Fibroblast of peridontal ligament (primary cell): ENCODE results near the gene GSG1L.

Source experiments
- DNase-seq: peaks from one replicate; pipeline ENCODE4 v3.0.0-alpha.2; 2010; ENCODE audit errors: extremely low read depth

GSG1L gene

GRCh38 chr16:27820646-27821345 lies 242.7 kb downstream of the GSG1L start:
- no peak for DNase-seq

- no peak for DNase-seq
Observed at GRCh38 chr16:27819881-27820610, 243.5 kb downstream of the GSG1L start.

- no peak for DNase-seq
Observed at GRCh38 chr16:27819356-27819755, 244.2 kb downstream of the GSG1L start.

- DNase-seq: no peak
Observed at GRCh38 chr16:27818246-27818645, 245.3 kb downstream of the GSG1L start.

- DNase-seq: no peak
Observed at GRCh38 chr16:27817038-27817437, 246.5 kb downstream of the GSG1L start.

- no peak for DNase-seq
Observed at GRCh38 chr16:27816561-27816960, 247.0 kb downstream of the GSG1L start.

- no peak for DNase-seq
Observed at GRCh38 chr16:27813591-27813990, 249.9 kb downstream of the GSG1L start.

- no peak for DNase-seq
Observed at GRCh38 chr16:27811881-27812280, 251.6 kb downstream of the GSG1L start.

- DNase-seq: no peak
Observed at GRCh38 chr16:27806986-27807385, 256.5 kb downstream of the GSG1L start.

- DNase-seq: no peak
Observed at GRCh38 chr16:27806388-27806787, 257.1 kb downstream of the GSG1L start.

GRCh38 chr16:27805828-27806351 lies 257.6 kb downstream of the GSG1L start:
- DNase-seq: no peak

GRCh38 chr16:27803775-27804549 lies 259.6 kb downstream of the GSG1L start:
- DNase-seq: no peak

- DNase-seq: no peak
Observed at GRCh38 chr16:27802664-27803439, 260.7 kb downstream of the GSG1L start.

- DNase-seq: peak; percentile 14
Observed at GRCh38 chr16:27801289-27801945, 262.1 kb downstream of the GSG1L start.

- DNase-seq: no peak
Observed at GRCh38 chr16:27800817-27801216, 262.7 kb downstream of the GSG1L start.

- no peak for DNase-seq
Observed at GRCh38 chr16:27799896-27800295, 263.6 kb downstream of the GSG1L start.

- DNase-seq: no peak
Observed at GRCh38 chr16:27798241-27798640, 265.3 kb downstream of the GSG1L start.

- peak; percentile 35 for DNase-seq
Observed at GRCh38 chr16:27795992-27796614, 267.4 kb downstream of the GSG1L start.

- DNase-seq: no peak
Observed at GRCh38 chr16:27793249-27793622, 270.3 kb downstream of the GSG1L start.

- DNase-seq: no peak
Observed at GRCh38 chr16:27792486-27793248, 270.8 kb downstream of the GSG1L start.
